Measurements from ENCODE around the gene ASXL3.

ASXL3 gene

DNA sequence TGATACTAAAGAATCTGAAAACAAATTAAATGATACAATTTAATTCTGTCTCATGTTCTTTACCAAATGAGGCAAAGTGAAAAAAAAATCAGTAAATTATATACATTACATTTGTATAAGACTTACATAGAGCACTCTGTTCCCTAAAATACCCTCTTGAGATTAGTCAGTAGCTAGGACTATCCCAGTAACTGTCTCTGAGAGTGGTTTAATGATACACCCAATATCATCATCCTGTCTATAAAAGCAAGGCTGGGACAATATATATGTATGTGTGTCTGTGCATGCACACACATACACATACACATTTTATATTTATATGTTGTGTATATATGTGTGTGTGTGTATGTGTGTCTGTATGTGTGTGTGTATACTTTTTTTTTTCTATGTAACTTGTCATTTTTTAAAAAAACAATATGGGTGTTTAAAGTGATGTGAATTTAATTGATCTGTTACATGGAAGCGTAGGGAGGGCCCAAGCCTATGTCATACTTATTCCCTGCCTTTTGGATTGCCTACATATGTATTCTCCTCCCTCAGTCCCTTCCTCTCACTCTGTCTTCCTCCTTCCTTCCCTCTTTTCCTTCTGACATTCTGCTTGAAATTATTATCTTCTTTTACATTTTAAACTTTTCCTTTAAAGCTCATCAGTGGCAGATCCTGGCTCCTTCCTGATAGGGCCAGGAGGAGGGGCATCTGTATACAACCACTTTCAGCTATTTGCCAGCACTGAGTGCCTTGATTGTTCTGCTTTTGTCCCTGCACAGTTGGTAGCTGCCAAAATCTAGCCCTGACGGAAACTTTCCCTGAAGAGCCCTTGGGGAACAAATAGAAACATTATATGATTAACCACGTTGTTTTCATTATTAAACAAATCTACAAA is 6.8 kb downstream of the ASXL3 start:
- no peak for DNase-seq

DNA sequence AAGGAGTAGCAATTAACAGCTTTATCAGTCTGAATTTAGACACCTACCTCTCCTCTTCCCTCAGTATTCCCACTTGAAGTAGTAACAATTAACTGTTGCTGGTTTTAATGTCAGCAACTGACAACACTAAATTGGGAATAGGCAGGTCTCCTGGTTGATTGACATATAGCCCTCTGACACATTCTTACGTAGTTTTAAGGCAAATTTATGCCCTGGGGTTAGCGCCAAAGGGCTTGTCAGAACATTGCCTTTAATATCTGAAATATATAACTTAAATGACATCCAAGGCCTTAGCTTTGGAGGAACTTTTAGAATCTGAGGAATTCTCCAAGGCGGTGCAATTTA is 7.4 kb downstream of the ASXL3 start:
- DNase-seq, result no peak

DNA sequence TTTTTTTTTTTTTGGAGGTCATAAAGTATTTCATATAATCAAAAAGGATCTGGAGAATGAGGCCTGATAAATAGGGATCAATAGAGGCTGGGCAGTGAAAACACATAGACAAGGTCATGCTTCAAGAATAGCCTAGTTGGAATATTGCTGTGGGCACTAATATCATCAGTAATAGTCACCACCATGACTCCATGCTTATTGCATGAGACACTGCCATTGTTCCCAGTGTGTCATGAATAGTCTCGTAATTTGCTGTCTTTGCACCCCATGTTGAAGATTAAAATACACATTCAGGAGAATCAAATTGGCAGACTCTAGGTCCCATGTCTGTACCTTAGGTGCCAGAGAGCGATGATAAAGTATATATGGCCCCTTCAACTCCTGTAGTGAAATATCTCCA is 10.3 kb downstream of the ASXL3 start:
- DNase-seq, result no peak

DNA sequence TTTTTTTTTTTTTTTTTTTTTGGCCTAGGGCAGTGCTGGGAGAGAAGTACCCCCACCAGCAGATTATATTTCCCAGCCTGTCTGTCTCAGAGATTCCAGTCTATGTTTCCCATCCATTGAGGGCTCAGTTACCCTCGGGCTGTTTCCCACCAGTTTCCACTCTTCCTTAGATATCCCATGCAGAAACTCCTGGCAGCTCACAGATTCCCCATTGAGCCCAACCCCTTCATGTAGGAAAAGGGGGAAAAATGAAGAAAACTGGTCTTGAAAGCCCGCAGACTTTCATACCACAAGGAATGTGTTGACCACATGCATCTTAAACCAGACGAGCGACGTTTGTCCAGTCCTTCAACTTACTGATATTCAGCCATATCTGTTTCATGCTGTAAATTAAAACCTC is 15.2 kb downstream of the ASXL3 start:
- DNase-seq, result no peak

DNA sequence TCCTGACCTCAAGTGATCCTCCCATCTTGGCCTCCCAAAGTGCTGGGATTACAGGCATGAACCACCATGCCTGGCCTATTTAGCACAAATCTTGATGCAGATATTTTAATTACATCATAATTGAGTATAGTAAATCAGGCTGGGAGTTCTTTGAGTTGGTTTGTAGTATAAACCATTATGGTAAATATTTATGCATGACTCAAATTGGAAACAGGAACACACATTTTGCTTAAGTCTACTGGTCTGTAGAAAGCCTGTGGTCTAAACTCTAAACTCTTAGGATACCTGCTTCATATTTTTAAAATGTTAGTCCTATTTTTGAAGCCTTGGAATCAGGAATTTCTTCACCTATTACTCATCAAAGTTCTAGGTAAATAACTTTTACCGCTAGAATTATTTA is 16.8 kb downstream of the ASXL3 start:
- DNase-seq, result no peak

DNA sequence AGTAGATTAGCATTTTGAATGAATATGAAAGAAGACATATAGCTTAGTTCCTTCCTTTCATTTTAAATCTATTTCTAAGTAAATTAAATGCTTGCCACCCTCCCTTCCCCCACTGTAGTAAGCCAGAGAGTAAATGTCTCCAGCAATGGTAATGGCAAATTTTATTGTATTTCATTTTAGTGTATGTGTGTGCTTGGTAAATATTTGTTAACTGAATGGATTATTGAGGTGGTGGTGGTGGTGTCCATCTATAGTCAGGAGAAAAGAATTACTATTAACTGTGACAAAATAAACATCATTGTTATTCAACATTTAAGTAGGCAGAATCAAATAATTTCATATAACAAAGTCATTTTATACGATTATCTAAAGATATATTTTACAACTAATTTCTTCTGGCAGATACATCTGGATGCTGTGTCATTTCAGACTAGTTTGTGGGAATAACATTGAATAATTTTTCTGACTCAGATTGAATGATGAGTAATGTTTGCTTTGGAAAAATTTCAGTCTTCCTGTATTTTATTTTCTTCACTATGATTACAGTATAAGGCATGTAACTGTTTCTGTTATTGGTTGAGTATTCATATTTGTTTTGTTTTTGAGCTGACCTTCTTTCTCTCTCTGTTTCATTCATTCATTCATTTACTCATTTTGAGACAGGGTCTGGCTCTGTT is 18.3 kb downstream of the ASXL3 start:
- DNase-seq, result no peak

DNA sequence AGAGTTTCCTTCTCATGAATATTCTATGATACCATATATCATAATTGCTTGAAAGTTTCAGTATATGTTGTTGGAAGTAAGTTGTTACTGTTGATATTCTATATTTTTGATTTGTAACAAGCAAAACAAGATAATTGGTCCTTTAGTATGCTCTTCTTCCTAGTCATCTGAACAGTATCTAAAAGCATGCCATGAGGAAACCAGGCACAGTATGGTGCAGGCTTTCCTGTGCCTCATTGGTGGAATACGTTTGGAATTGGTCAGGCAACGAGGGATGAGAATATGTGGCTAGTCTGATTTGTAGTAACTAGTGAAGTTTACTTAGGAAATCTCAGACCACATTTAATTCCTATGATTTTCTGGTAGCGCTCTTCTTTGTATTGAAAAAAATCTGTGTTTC is 22.8 kb downstream of the ASXL3 start:
- no peak for DNase-seq

DNA sequence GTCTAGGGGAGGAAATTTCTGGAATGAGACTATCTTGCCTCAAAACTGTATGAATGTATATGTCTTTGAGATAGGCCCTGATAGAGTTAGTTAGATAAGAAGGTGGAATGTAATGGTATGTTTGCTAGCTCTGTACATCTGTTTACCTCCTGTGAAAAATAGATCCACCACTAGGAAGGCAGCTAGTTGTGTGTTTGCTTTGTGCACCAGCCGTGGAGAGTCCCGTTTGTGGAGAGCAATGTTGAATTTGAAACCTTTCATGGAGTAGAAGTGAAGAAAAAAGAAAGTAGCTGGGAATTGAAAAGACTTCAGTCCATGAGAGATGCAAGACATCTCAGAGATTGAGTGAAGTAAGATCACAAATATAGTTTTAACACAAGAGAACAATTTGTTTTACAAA is 25.4 kb downstream of the ASXL3 start:
- no peak for DNase-seq

DNA sequence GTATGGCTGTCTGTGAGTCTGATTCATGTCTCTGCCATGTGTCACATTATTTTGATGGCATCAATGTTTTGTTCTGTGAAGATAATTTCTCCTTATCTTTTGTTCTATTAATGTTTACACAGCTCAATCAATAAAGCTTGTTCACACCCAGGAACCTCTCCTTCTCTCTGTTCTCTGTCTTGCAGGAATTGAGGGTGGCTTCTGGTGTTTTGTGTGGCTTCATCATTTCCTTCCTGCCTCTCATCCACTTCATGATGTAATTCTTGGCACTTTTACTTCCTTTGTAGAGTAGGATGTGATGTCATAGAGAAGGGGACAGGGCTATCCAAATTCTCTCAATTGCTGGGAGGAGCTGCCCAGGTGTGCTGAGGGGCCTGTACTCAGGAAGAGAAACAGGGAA is 27.2 kb downstream of the ASXL3 start:
- no peak for DNase-seq

DNA sequence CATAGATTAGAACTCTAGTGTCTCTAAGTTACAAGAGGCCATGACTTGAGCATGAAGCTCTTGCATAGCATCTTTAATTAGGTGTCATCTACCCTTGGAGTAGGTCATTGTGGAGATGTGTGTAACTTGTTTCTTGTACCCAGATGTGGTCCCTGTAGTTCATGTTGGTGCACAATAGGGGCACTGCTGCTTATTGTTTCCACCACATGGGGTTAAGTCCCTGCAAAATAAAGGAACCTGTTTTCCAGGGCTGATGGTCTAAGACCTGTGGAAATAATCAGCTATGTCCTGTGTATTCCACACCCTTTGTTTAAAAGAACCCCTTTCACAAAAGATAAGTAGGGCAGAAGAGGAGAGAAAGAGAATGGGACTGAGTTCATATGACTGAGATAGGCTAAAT is 28.6 kb downstream of the ASXL3 start:
- DNase-seq, result no peak

DNA sequence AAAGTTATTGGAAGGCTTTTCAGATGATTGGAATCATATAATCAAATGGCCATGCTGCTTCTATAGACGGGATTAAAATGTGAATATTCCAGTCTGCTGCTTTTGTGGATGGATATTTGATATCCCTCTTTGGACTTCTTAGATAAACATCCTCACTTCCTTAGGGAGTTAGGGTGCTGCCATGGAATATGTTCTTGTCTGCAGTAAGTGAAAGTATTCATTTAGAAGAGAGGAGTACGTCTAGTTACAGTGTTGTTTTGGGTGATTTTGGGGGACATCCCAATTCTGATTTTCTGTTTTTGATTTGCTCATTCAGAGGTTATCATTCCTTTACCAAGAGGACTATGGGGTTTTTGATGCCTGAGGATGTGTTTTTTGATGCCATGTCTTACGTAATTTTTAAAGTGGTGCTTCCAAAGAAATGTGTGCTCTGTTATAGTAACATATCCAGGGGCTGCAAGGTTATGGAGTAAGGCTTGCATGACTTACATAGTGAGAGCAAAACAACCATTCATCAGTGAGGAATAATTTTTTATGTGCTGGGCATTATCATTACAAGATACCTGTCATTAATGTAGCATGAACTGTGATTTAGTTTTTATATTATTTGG is 33.6 kb downstream of the ASXL3 start:
- DNase-seq, result no peak

DNA sequence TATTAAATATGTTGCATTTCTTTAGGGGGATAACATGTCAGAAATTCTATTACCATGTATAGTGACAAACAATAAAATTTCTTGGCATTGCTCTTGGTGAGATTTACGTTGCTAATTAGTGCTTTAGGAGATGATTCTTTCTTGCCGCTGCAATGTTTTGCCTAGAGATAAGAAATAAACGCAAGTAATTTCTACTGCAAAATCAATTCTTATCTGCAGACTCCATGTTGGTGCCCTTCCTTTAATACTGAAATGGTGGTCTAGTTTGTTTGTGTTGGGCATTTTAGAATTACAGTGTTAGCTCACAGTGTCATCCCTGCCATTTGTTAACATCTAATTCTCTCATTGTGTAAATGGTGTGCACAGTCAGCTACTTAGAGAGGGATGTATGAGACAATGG is 34.6 kb downstream of the ASXL3 start:
- DNase-seq, result no peak

DNA sequence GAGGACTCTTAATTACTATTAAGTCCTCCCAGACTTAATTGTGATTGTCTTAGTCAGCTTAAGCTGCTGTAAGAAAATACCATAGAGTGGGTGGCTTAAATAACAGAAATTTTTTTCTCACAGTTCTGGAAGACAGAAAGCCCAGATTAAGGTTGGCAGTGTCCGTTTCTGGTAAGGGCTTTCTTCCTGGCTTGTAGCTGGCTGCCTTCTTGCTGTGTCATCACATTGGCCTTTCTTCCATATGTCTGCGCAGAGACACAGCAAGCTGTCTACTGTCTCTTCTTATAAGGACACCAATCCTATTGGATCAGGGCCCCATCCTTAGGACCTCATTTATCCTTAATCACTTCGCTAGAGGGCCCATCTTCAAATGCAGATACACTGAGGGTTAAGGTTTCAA is 38.5 kb downstream of the ASXL3 start:
- no peak for DNase-seq

DNA sequence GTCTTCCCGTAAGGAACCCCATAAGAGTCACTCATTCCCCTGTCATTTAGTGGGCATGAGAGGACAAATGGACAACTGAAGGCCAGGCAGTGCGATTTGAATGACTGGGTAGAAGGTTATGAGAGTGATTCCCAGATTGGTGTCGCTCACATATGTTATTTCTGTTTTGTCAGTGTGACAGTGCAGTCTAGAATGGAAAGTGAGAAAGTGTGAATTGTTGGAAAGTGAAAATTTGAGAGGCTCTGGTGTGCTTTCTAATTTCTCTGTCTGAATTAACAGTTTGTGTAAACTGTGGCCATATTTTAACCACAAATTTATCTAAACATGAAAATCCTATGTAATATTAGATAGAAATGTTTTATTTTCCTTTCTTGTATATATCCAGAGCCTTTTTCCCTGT is 49.1 kb downstream of the ASXL3 start:
- DNase-seq, result no peak

DNA sequence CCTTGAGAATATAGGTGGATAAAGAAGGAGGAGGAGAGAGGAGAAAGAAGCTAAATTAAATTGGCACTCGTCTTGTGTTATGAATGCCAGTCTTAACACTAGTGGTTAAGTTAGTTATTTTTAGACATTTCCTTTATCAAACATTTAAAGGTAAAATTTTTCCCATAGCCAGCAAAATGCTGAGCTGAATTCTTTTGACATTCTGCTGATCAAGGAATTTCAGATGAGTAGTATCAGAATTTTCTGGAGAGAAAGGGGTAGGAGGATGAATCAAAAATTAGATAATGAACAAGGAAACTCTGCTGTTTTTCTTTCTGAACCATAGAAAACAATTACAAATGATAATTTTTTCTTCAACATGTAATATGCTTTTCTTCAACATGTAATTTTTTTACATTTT is 52.5 kb downstream of the ASXL3 start:
- DNase-seq, result no peak

DNA sequence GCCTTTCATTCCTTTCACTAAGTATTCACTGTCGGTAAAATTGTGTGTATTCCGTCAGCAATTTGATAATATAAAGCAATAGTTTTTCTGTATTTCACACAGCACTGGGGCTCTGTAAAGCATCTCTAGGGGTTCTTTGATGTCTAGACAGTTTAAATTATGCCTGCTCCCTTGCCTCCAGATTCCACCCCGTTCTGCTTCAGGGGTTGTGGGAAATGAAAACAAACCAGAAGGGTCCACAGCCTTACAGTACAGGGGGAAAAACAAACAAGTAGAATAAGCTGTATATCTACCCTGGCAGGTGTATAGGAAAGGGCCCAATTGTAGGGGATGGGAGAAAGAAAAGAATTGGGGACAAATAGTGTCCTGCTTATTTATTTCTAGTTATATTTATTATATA is 63.1 kb downstream of the ASXL3 start:
- no peak for DNase-seq

DNA sequence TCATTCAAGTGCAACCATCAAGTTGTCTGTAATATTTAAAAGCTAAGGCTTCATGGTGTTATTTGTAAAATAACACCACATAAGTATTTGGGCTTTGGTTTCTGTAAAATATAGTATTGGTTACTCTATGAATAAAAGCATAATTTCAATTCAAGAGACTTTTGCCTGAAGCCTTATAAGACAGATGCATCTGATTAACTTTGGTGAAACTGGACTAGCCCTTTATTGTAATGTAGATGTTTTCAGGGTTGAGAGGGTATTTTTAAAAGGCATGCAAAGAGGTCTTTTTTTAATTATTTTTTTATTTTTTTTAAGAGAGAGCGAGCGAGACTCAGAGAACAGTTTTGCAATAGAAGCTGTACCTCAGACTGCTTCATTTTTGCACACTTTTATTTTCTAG is 66.5 kb downstream of the ASXL3 start:
- no peak for DNase-seq

DNA sequence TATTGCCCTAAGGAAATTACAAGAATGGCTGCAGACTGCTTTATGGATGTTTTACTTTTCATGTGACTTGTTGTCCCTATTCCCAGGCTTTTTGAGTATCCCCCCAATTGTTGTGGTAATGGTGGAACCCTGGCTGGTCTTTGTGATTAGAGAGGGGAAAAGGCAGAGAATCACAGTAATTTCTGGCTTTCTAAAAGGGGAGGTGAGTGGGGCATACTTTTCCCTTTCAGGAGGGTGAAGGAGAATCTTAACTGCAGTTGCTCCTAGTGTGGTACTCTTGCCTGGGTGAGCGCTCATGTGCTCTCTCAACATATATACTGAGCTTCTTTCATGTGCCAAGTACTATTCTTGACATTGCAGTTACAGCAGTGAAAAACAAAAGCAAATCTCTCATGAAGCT is 69.3 kb downstream of the ASXL3 start:
- DNase-seq, result no peak

DNA sequence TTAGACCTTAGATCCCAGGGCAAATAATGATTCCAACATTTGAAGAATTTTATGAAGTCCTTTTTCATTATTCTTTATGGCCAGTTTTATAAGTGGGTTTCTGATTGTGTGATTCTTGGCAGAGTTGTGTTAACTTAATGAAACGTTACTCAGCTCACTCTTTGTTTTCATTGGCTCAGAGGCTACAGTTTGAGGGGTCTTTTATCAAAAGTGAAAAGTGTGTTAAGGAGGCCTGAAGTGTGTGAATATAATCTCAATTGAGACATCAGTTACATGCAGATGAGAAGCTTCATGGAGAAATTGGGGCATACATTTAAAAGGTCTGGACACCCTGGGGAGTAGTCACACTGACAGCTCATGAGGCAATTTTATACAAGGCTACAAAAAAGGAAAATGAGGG is 74.6 kb downstream of the ASXL3 start:
- DNase-seq, result no peak

DNA sequence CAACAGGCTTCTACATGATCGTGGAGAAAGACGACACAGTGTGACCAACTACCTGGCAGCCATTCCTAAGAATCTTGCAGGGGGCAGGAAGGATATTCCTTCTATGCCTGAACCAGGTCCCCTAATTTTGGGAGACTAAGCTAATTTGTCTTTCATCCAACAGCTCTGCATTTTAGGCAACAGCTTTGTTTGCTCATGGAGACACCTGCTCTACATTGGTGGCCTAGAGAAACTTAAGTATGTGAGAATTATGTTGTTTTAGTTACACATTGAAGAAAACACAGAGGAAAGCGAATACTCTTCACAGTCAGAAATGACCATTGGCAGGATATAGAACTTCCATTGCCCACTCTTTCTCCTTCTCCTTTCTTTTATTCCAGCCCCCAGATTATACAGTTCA is 75.2 kb downstream of the ASXL3 start:
- no peak for DNase-seq

DNA sequence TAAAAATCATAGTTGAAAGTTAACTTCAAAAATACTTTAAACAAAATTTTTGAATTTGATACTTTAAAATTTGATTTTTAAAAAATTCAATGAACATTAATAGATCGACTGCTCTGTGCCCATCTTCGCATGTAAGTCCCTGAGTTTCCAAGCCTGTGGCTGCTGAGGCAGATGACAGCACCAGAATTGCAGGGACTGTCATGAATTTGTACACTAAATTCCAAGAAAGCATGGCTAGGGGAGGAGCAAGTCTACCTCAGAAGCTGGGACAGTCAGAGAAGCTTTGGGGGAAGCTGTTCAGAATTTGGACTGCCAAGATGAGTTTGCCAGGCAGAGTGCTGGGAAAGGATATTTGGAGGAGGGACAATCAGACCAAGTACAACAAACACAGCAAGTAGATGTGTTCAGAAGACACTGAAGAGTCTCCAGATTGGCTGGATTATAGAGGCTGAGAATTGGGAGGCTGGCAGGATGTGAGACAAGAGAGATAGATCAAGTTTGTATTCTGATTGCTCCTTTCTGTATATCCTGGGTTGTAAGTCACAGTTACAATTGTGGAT is 79.0 kb downstream of the ASXL3 start:
- DNase-seq, result no peak

DNA sequence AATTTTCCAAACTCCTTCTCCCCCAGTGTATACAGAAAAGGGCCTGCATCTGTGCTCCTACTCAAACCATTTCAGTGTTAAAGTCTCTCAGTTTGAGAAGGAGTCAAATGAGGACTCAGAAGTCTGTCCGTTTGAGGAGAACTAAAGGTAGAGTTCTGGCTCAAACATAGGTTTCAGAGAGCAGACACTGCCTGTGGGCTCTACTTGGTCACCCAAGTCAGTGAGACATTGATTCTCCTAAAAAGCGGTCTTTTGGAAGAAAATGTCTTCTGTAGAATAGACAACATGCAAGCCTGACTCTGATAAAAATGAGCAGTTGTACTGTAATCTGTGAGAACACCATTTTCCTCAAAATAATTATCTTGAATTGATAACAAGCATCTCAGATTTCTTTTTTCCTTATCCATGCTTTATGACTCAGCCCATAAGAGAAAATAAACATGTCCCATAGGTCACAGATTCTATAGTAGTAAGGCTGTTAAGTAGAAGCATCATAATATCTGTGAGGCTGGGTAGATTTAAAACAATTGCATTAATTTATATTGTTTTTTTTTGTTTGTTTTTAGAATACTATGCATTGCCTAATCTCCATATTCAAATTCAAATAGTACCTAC is 82.8 kb downstream of the ASXL3 start:
- no peak for DNase-seq

DNA sequence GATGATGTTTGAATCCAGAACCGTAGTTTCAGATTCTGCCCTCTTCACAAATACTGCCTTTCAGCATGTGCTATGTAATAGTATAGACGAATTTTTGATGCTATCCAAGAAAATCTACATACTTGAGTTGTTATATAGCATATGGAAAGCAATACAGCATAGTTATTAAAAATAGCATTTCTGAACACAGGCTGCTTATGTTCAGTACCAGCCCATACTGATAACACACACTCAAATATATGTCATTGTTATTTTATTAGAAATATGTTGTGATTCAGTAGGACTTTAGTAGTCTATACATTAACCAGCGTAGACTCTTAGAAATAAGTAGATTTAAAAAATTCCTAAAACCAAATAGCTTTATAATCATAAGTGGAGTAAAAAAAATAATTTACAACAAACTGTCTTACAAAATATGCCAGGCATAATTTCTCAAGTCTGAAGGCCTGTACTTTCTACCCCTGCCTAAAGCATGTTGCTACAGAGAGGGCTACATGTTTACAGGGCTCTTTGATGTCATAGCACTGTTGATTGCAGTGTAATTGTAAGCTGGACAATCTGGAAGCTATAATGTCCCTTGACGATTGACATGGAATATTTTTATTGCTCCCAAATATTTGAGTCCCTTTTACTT is 86.3 kb downstream of the ASXL3 start:
- no peak for DNase-seq
